Smooth muscle cell (in vitro differentiated cells): ENCODE measurements around the gene IGSF3. TPM values are rescaled to one million over a fixed set of nuclear protein-coding genes. Genes with fewer than 3 reads are reported as not detected.

Experiments
- DNase-seq: peaks from one replicate; lab custom pipeline; 2025; ENCODE audit not compliant: unreplicated experiment; lab: John Stamatoyannopoulos, UW
- H2AFZ ChIP-seq: fragments of 200-600 bp; sonication (generic); 2 replicates; pipeline ENCODE4 v1.6.0; 2016; ENCODE audit warnings: antibody characterized with exemption, low read depth, mild to moderate bottlenecking
- H3F3A ChIP-seq: fragments of 200-600 bp; sonication (generic); 2 replicates; pipeline ENCODE4 v1.6.0; 2017; ENCODE audit warnings: antibody characterized with exemption, low read depth
- H3K27ac ChIP-seq: fragments of 200-600 bp; sonication (generic); 2 replicates; pipeline ENCODE4 v1.5.1; 2016; ENCODE audit warnings: low read depth, mild to moderate bottlenecking
- H3K27me3 ChIP-seq: fragments of 200-600 bp; sonication (generic); 2 replicates; pipeline ENCODE4 v1.6.1; 2016; ENCODE audit warnings: low read depth, mild to moderate bottlenecking
- H3K36me3 ChIP-seq: fragments of 200-600 bp; sonication (generic); 2 replicates; pipeline ENCODE4 v1.5.1; 2016; ENCODE audit warnings: low read depth
- H3K4me1 ChIP-seq: fragments of 200-600 bp; sonication (generic); 2 replicates; pipeline ENCODE4 v1.5.1; 2016; ENCODE audit warnings: low read depth
- H3K4me2 ChIP-seq: fragments of 200-600 bp; sonication (generic); 2 replicates; pipeline ENCODE4 v1.6.0; 2016; ENCODE audit warnings: mild to moderate bottlenecking
- H3K4me3 ChIP-seq: fragments of 200-600 bp; sonication (generic); 2 replicates; pipeline ENCODE4 v1.5.1; 2016; ENCODE audit warnings: mild to moderate bottlenecking
- H3K79me2 ChIP-seq: fragments of 200-600 bp; sonication (generic); 2 replicates; pipeline ENCODE4 v1.6.0; 2016; ENCODE audit warnings: low read depth, mild to moderate bottlenecking
- H3K9ac ChIP-seq: fragments of 200-600 bp; sonication (generic); 2 replicates; pipeline ENCODE4 v1.6.0; 2016; ENCODE audit warnings: low read depth
- H3K9me3 ChIP-seq: fragments of 200-600 bp; sonication (generic); replicated peaks from 2 replicates; pipeline ENCODE4 v1.5.1; 2016; ENCODE audit warnings: low read depth
- H4K20me1 ChIP-seq: fragments of 200-600 bp; sonication (generic); 2 replicates; pipeline ENCODE4 v1.6.0; 2016; ENCODE audit warnings: low read depth
- WGBS: methylation state at CpG from one replicate; pipeline ENCODE4 v1.1.7; 2016; ENCODE audit warnings: low lambda C conversion rate; 5-methylcytosine and 5-hydroxymethylcytosine counted together
- polyA plus RNA-seq: library from polyadenylated mRNA; unstranded; fragments of >200 nt; fragmentation: Nextera tagmentation; extraction: Ambion mirVana; gene quantifications from 2 replicates; pipeline ENCODE4 v1.2.1, GENCODE V29; 2016
- total RNA-seq: library from RNA; depleted of rRNA; stranded (reverse); fragments of >200 nt; gene quantifications from 2 replicates; pipeline ENCODE4 v1.2.3, GENCODE V29; 2014
- TF ChIP-seq, protein P1 (sequence below): fragments of 200-600 bp; sonication (generic); IDR thresholded peaks from 2 replicates; pipeline ENCODE4 v1.5.1; 2017; ENCODE audit warnings: borderline replicate concordance, mild to moderate bottlenecking, antibody characterized with exemption; ENCODE audit not compliant: insufficient read depth, poor library complexity, severe bottlenecking

IGSF3 gene
- total and polyA plus RNA-seq, 2 experiments from 2014 or later = 11.9 to 28.4 TPM

DNA sequence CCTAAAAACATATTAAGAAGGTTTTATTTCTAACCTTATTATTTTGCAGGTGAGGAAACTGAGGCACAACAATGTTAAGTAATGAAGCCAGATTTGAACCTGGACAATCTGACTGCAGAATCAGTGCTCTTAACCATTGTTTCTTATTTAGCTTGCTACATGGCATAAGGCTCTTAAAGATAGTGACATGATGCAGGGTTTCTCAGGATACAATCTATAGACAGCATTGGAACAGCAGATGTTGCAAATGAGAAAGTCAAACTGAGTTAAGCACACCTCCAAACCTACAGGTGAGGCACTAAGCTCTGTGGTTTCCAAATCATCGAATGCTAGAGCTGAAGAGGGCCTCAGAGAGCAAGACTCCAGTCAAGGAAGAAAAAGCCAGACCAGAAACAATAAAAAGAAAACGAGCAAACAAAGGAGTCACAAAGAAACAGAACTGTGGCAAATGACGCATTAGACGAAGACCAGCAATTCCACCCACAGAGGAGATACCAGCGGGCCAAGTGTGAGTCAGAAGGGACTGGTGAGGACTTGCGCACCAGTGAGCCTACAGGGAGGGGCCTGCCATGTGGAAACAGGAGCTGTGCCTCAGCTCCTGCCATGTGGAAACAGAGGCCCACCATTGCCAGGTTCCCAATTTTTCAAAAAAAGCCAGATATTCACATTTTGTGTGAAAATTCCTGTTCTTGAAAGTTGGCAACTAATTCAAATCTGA lies 111.1 kb downstream of the IGSF3 start:
- TF ChIP-seq, protein P1, sequence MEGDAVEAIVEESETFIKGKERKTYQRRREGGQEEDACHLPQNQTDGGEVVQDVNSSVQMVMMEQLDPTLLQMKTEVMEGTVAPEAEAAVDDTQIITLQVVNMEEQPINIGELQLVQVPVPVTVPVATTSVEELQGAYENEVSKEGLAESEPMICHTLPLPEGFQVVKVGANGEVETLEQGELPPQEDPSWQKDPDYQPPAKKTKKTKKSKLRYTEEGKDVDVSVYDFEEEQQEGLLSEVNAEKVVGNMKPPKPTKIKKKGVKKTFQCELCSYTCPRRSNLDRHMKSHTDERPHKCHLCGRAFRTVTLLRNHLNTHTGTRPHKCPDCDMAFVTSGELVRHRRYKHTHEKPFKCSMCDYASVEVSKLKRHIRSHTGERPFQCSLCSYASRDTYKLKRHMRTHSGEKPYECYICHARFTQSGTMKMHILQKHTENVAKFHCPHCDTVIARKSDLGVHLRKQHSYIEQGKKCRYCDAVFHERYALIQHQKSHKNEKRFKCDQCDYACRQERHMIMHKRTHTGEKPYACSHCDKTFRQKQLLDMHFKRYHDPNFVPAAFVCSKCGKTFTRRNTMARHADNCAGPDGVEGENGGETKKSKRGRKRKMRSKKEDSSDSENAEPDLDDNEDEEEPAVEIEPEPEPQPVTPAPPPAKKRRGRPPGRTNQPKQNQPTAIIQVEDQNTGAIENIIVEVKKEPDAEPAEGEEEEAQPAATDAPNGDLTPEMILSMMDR = no peak
- Histone ChIP-seq H3K27me3 (no peaks in the 10 kb centered on the region), H3K79me2 (peaks cover 13% of the 10 kb centered on the region), H2AFZ (peak overlapping the region; percentile 81), H4K20me1 (no peaks in the 10 kb centered on the region), H3K4me2 (peak overlapping the region; percentile 74), H3K9ac (peak overlapping the region; percentile 87), H3K4me3 (no peak overlapping the region), H3K4me1 (no peaks in the 10 kb centered on the region), H3K27ac (peak overlapping the region; percentile 99), H3F3A (no peaks in the 10 kb centered on the region), H3K9me3 (no peaks in the 10 kb centered on the region), H3K36me3 (no peaks in the 10 kb centered on the region)
- no peak for DNase-seq
- 2% methylated on average over 6 of the region's 6 CpGs for whole genome bisulfite sequencing

DNA sequence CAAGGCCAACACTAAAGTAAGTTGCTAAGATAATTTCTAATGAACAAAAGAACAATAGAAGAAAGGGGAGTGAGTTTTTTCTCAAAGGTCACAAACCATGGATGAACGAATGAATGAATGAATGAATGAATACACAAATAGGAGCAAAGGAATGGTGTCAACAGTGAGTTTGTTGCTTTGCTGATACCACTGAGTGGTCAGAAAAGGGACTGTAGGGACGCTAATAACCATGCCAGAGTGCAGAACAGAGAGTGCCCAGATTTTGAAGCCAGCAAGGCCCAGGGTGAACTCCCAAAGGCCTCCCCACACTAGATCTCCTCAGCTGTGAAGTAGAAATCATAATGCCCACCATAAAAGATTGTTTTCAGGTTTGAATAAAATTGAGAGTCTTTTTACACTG lies 112.6 kb downstream of the IGSF3 start:
- Histone ChIP-seq H3K27ac (no peak overlapping the region), H3K9me3 (no peaks in the 10 kb centered on the region), H3K79me2 (peaks cover 8% of the 10 kb centered on the region), H4K20me1 (no peaks in the 10 kb centered on the region), H3K9ac (no peak overlapping the region), H3K4me3 (no peak overlapping the region), H3K36me3 (no peaks in the 10 kb centered on the region), H3K27me3 (no peaks in the 10 kb centered on the region), H3F3A (no peaks in the 10 kb centered on the region), H2AFZ (no peak overlapping the region), H3K4me1 (no peaks in the 10 kb centered on the region), H3K4me2 (no peak overlapping the region)
- no peak for DNase-seq
- 97% methylated on average over 2 of the region's 2 CpGs for WGBS
- TF ChIP-seq, protein P1 = no peak

DNA sequence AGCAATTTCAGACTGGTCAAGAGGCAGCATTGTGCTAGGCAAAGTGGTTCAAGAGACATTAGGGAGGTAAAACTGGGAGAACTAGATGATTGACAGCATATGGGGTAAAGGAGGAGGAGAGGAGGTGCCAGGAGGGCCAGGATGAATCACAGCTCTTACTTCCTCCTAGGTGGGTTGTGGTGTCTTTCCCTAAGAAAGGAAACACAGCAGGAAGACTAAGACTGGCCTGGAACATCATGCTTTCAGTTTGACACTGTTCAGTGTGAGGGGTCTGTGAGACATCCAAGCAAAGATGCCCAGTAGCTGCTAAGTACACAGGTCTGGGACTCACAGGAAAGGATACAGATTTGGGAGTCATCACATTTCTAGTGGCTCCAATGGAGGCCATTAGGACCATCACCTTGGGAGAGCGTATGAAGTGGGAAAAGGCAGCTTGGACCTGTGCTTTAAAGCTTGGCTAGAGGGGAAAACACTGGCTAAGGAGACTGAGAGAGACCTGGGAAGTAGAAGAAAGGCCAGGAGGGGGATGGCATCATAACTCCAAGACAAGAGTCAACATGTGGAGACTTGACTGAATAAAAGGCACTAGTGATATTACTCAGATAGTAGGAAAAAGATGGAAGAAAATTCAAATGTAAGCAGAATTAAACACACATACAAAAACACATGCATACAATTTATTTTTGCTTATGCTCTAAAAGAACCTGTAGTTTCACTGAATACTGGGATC lies 114.0 kb downstream of the IGSF3 start:
- TF ChIP-seq, protein P1 = no peak
- no peaks in the 10 kb centered on the region for H3K4me1 ChIP-seq
- peaks cover 4% of the 10 kb centered on the region for H3K79me2 ChIP-seq
- no peak overlapping the region for H3K4me3 ChIP-seq
- H3K9me3 ChIP-seq = no peaks in the 10 kb centered on the region
- no peak overlapping the region for H3K9ac ChIP-seq
- H3K4me2 ChIP-seq = no peak overlapping the region
- no peaks in the 10 kb centered on the region for H3K36me3 ChIP-seq
- no peaks in the 10 kb centered on the region for H3F3A ChIP-seq
- H4K20me1 ChIP-seq = no peaks in the 10 kb centered on the region
- WGBS = 100% methylated on average over 1 of the region's 1 CpG
- no peaks in the 10 kb centered on the region for H3K27me3 ChIP-seq
- DNase-seq = no peak
- H2AFZ ChIP-seq = no peak overlapping the region
- H3K27ac ChIP-seq = peak overlapping the region; percentile 63
